Measurements from ENCODE around the gene NEDD4L. TPM values are rescaled to one million over a fixed set of nuclear protein-coding genes. Genes with fewer than 3 reads are reported as not detected.

NEDD4L gene
- polyA plus RNA-seq, 1 donor (not counting 4 experiments of a cell fraction or from before 2014, with no cell fraction given), result 52.6 TPM

GRCh38 chr18:58286632-58287352, 242.8 kb downstream of the NEDD4L start:
- H3K4me3 ChIP-seq (ENCODE audit: control insufficient read depth in 2 of 3, extremely low read depth in 1 of 3, insufficient read depth in 2 of 3, low read depth in 1 of 3, low read length in 3 of 3), result no peak overlapping the region
- no peak overlapping the region for H3K4me2 ChIP-seq (ENCODE audit: control insufficient read depth, extremely low read depth, insufficient read depth, low read depth, low read length)
- dilution Hi-C loops (cut with MboI; ENCODE audit: extremely low pct_ligation_motif_present, low sequenced_read_pairs), result no loop called here

GRCh38 chr18:58287353-58288274, 243.6 kb downstream of the NEDD4L start:
- DNase-seq (ENCODE audit: low read depth, low spot score) (no peak), FAIRE-seq (no peak)
- H3K27ac ChIP-seq (ENCODE audit: control insufficient read depth, insufficient read depth, low read length), result peak overlapping the region; percentile 19
- peaks cover 4% of the 10 kb centered on the region for H3K9me1 ChIP-seq (ENCODE audit: control insufficient read depth, extremely low read depth, insufficient read depth, low read length)
- H3K9me3 ChIP-seq (ENCODE audit: control insufficient read depth, low read depth, low read length), result no peaks in the 10 kb centered on the region
- H3K36me3 ChIP-seq (ENCODE audit: control insufficient read depth in 2 of 2, extremely low read depth in 1 of 2, insufficient read depth in 2 of 2, low read length in 2 of 2), result peaks cover 3 to 5% of the 10 kb centered on the region in 2 experiments
- H3K79me2 ChIP-seq (ENCODE audit: control insufficient read depth, insufficient read depth, low read length), result peaks cover 90% of the 10 kb centered on the region
- H4K20me1 ChIP-seq (ENCODE audit: control insufficient read depth, extremely low read depth, insufficient read depth, low read length), result no peaks in the 10 kb centered on the region
- no peaks in the 10 kb centered on the region for H3K27me3 ChIP-seq (ENCODE audit: control insufficient read depth, extremely low read depth, insufficient read depth, low read length)
- dilution Hi-C loops (cut with MboI; ENCODE audit: extremely low pct_ligation_motif_present, low sequenced_read_pairs), result no loop called here
- TF ChIP-seq EZH2 (IDR thresholded peaks at IDR 0.05; ENCODE audit: low read length), result no peak
- no peak for TF ChIP-seq CTCF (optimal IDR thresholded peaks at IDR 0.05 in 1 of 3, IDR thresholded peaks at IDR 0.05 in 1 of 3, conservative IDR thresholded peaks at IDR 0.05 in 1 of 3; ENCODE audit: extremely low read depth in 1 of 3, insufficient read depth in 2 of 3, low read length in 3 of 3)
- H3K9ac ChIP-seq (ENCODE audit: control insufficient read depth, extremely low read depth, insufficient read depth, low read length), result no peak overlapping the region
- H3K4me3 ChIP-seq (ENCODE audit: control insufficient read depth in 2 of 3, extremely low read depth in 1 of 3, insufficient read depth in 2 of 3, low read depth in 1 of 3, low read length in 3 of 3), result no peak overlapping the region
- H2AFZ ChIP-seq (ENCODE audit: control insufficient read depth, low read length), result no peak overlapping the region
- H3K4me1 ChIP-seq (ENCODE audit: control insufficient read depth, extremely low read depth, insufficient read depth, low read length), result peaks cover 45% of the 10 kb centered on the region
- no peak overlapping the region for H3K4me2 ChIP-seq (ENCODE audit: control insufficient read depth, extremely low read depth, insufficient read depth, low read depth, low read length)

More at GRCh38 chr18:58286632-58287352, 242.8 kb downstream of the NEDD4L start:
- DNase-seq (ENCODE audit: low read depth, low spot score), result no peak
- Histone ChIP-seq H3K9me3 (ENCODE audit: control insufficient read depth, low read depth, low read length) (no peaks in the 10 kb centered on the region), H4K20me1 (ENCODE audit: control insufficient read depth, extremely low read depth, insufficient read depth, low read length) (no peaks in the 10 kb centered on the region), H3K79me2 (ENCODE audit: control insufficient read depth, insufficient read depth, low read length) (peaks cover 89% of the 10 kb centered on the region), H3K4me1 (ENCODE audit: control insufficient read depth, extremely low read depth, insufficient read depth, low read length) (peaks cover 45% of the 10 kb centered on the region), H3K9ac (ENCODE audit: control insufficient read depth, extremely low read depth, insufficient read depth, low read length) (no peak overlapping the region), H2AFZ (ENCODE audit: control insufficient read depth, low read length) (no peak overlapping the region), H3K27me3 (ENCODE audit: control insufficient read depth, extremely low read depth, insufficient read depth, low read length) (no peaks in the 10 kb centered on the region), H3K27ac (ENCODE audit: control insufficient read depth, insufficient read depth, low read length) (no peak overlapping the region), H3K36me3 (ENCODE audit: control insufficient read depth in 2 of 2, extremely low read depth in 1 of 2, insufficient read depth in 2 of 2, low read length in 2 of 2) (peaks cover 3% of the 10 kb centered on the region in 2 experiments), H3K9me1 (ENCODE audit: control insufficient read depth, extremely low read depth, insufficient read depth, low read length) (peaks cover 4% of the 10 kb centered on the region)
- TF ChIP-seq CTCF (optimal IDR thresholded peaks at IDR 0.05 in 1 of 3, IDR thresholded peaks at IDR 0.05 in 1 of 3, conservative IDR thresholded peaks at IDR 0.05 in 1 of 3; ENCODE audit: extremely low read depth in 1 of 3, insufficient read depth in 2 of 3, low read length in 3 of 3) (no peak), EZH2 (IDR thresholded peaks at IDR 0.05; ENCODE audit: low read length) (no peak)
- no peak for FAIRE-seq

All from keratinocyte (primary cell).